ENCODE data around the gene CHRDL2.

Gene CHRDL2

GRCh38 chr11:74684661-74685060, 46.6 kb downstream of the CHRDL2 start:
- no peak for FAIRE-seq

- FAIRE-seq: no peak
These were observed 47.2 kb downstream of the CHRDL2 start for GRCh38 chr11:74683941-74684481.

GRCh38 chr11:74683279-74683871, 47.9 kb downstream of the CHRDL2 start:
- no peak for FAIRE-seq

GRCh38 chr11:74682731-74683278, 48.4 kb downstream of the CHRDL2 start:
- FAIRE-seq: no peak

GRCh38 chr11:74681686-74682651, 49.3 kb downstream of the CHRDL2 start:
- FAIRE-seq: no peak

- FAIRE-seq: no peak
These were observed 50.3 kb downstream of the CHRDL2 start for GRCh38 chr11:74680703-74681531.

GRCh38 chr11:74680035-74680671, 51.1 kb downstream of the CHRDL2 start:
- no peak for FAIRE-seq

GRCh38 chr11:74679513-74679865, 51.7 kb downstream of the CHRDL2 start:
- FAIRE-seq: no peak

DNA sequence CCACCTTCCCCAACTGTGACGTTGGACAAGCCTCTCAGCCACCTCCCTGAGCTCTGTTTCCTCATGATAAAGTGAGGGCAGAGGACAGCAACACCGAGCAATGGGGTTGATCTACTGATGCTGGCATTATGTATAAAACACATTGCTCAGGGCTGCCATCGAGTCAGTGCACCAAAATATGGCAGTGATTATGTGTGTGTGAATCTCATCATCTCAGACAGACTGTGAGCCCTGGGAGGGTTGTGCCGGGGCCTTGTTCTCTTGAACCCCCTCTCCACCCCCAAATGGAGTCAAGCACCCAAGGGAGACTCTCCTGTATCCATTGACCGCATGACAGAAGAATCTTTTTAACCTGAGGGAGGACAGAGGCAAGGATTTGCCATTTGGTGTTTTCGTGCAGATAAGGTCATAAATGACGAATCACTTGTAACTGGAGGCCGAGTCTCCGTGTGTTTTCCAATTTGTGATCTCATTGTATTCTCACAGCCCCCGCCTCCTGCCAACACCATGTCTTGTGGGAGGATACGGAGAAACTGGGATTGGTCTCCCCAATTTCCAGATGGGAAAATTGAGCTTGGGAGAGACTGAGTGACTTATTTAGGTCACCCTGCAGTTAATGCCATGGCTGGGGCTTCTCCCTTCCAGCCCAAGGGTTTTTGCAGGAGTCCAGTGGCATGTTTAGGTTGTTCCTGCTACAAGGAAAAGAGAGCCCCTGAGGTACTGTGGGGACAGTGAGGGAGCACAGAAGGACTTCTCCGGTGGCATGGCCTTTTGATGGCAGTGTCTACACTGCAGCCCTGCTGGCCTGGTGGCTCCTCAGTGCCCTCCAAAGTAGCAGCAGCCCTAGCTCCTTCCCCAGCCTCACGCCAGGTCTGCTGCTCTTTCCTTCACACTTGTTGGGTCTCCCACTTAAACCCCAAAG, 52.4 kb downstream of the CHRDL2 start:
- no peak for FAIRE-seq

DNA sequence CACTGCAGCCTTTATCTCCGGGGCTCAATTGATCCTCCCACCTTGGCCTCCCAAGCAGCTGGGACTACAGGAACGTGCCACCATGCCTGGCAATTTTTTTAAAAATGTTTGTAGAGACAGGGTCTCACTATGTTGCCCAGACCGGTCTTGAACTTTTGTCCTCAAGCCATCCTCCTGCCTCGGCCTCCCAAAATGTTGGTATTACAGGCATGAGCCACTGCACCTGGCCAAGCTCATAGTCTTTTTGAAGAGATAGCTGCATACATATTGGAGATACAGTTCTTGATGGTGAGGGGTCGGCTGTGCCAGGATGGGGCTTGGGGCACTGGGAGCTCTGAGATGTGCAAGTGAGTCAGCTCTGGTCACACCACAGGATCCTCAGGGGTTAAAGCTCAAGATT, 53.2 kb downstream of the CHRDL2 start:
- FAIRE-seq: no peak

DNA sequence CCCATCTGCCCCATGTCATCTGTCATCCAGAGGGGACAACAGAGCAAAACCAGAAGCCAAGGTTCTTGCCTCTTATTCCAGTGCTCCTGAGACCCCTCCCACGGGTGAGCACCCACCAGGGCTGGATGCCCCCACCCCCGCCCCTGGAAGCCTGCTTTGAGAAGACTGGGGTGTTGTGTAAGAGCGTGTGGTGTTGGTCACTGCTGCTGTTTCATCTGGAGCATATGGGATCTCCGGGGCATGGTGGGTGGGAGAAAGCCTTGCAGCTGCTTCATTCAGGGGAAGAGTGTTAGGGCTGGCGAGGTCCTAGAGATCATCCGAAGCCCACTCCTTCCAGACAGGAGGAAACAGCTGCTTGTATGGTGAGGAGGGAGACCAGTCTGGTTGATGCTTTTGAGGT, 54.1 kb downstream of the CHRDL2 start:
- no peak for FAIRE-seq

DNA sequence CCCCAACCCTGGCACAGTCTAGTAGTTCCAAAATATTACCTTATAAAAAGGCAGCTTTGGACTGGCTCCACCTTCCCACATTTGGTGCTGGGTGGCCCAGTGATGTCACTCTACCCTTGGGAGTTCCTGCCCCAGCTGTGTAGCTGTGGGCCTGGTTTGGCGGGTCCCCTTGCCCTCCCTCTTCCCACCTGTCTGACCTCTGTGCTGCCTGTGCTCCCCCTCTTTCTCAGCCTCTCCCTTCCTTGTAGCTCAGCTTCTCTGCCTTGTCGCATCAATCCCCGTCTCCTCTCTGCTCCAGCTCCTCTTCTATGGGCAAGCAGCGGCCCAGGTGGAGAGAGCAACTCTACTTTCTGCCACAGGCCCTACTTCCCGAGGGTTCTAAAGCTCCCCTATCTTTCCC, 54.6 kb downstream of the CHRDL2 start:
- FAIRE-seq: no peak

GRCh38 chr11:74675761-74676160, 55.5 kb downstream of the CHRDL2 start:
- FAIRE-seq: no peak

GRCh38 chr11:74673693-74674360, 57.4 kb downstream of the CHRDL2 start:
- FAIRE-seq: no peak

- no peak for FAIRE-seq
These were observed 58.1 kb downstream of the CHRDL2 start for GRCh38 chr11:74672956-74673692.

GRCh38 chr11:74672332-74672955, 58.8 kb downstream of the CHRDL2 start:
- no peak for FAIRE-seq

DNA sequence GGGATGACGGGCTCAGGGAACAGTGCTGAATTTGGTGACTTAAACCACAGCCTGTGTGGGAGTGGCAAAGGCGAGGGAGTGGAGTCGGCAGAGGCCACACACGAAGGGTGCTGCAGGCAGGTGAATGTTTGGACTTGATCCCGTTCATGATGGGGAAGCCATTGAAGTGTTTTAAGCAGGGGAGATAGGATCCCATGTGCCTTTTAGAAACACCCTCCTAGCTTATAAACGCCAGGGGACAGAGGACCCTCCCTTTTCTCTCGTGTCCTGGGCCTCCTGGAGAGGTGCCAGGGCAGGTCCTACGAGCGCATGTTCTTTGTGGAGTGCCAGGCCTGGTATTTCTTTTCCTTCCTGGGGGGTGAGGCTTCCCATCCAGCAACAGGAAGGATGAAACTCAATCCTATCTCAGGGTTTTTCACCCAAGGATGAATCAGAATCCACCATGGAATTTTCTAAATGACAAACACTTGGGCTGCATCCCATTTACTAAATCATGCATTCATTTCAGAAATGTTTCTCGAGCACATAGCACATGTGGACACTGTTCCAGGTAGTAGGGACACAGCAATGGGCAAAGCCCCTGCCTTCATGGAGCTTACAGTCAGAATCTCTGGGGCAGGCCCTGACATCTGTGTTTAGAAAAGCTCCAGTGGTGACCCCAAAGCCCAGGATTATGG, 59.6 kb downstream of the CHRDL2 start:
- FAIRE-seq: no peak

DNA sequence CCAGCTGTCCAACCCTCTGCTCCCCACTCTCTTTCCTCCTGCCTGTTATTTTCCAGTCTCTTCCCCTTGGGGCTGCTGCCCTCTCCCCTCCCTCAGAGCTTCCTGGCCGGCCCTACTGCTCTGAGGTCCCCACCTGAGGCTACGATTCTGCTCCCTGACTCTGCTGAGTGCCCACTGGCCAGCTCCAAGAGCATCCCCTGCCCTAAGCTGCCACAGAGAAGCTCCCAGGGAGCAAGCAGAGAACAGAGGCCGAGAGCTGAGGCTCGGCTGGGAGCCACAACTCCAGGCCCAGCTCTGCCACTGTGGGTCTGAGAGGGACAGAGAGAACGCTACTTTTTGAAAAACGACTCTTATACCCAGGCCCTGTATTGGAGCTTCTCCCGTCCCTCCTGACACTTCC, 61.1 kb downstream of the CHRDL2 start:
- no peak for FAIRE-seq
